HG02852 (cell line): Measurements from ENCODE around the gene SLC25A11.

Experiments
- ATAC-seq: cut with Tn5 transposase; IDR thresholded peaks from one replicate; pipeline ENCODE4 v1.9.1; 2021; ENCODE audit warnings: mild to moderate bottlenecking, moderate library complexity; ENCODE audit not compliant: unreplicated experiment

Gene SLC25A11

GRCh38 chr17:4966844-4967538, 27.1 kb upstream of the SLC25A11 start:
- peak; percentile 82 for ATAC-seq

- no peak for ATAC-seq
Observed at GRCh38 chr17:4965311-4965986, 25.6 kb upstream of the SLC25A11 start.

- no peak for ATAC-seq
Observed at GRCh38 chr17:4960279-4960922, 20.6 kb upstream of the SLC25A11 start.

- ATAC-seq: no peak
Observed at GRCh38 chr17:4959261-4959965, 19.6 kb upstream of the SLC25A11 start.

GRCh38 chr17:4958102-4958501, 18.3 kb upstream of the SLC25A11 start:
- ATAC-seq: no peak

GRCh38 chr17:4956493-4957061, 16.7 kb upstream of the SLC25A11 start:
- ATAC-seq: no peak

- ATAC-seq: no peak
Observed at GRCh38 chr17:4955091-4955490, 15.2 kb upstream of the SLC25A11 start.

- ATAC-seq: no peak
Observed at GRCh38 chr17:4953451-4953961, 13.7 kb upstream of the SLC25A11 start.

GRCh38 chr17:4951486-4951885, 11.6 kb upstream of the SLC25A11 start:
- ATAC-seq: no peak

GRCh38 chr17:4950746-4951204, 10.9 kb upstream of the SLC25A11 start, which contains the start of gene ENO3:
Gene ENO3 (plus strand): TSS chr17:4951119. CDS start chr17:4951830, 711 bp downstream.
- ATAC-seq: no peak

- peak; percentile 3 for ATAC-seq
Observed at GRCh38 chr17:4950075-4950745, 10.4 kb upstream of the SLC25A11 start.

- ATAC-seq: peak; percentile 30
Observed at GRCh38 chr17:4949321-4950074, 9.7 kb upstream of the SLC25A11 start.

GRCh38 chr17:4948931-4949320, 9.1 kb upstream of the SLC25A11 start:
- ATAC-seq: peak; percentile 33

GRCh38 chr17:4948166-4948930, 8.5 kb upstream of the SLC25A11 start, which contains the start of gene PFN1:
Gene PFN1 (minus strand): TSS chr17:4948530. CDS start chr17:4948394, 136 bp downstream.
- peak; percentile 16 for ATAC-seq

GRCh38 chr17:4947411-4948165, 7.7 kb upstream of the SLC25A11 start:
- no peak for ATAC-seq

- ATAC-seq: no peak
Observed at GRCh38 chr17:4947010-4947410, 7.2 kb upstream of the SLC25A11 start.

- no peak for ATAC-seq
Observed at GRCh38 chr17:4946312-4946976, 6.6 kb upstream of the SLC25A11 start.
